GM12865 (cell line): ENCODE measurements around the gene LTB4R.

Experiments used
- DNase-seq: peaks from one replicate; pipeline ENCODE4 v3.0.0; 2010; ENCODE audit warnings: low read depth
- H3K4me3 ChIP-seq: 2 replicates; pipeline ENCODE4 v1.5.1; 2011; ENCODE audit warnings: mild to moderate bottlenecking, low read depth, low read length, control low read depth
- TF ChIP-seq, protein P1 (sequence below): IDR thresholded peaks from 2 replicates; pipeline ENCODE4 v1.5.1; 2011; ENCODE audit warnings: low read length, control low read depth, low read depth, inconsistent platforms; ENCODE audit not compliant: insufficient read depth; ENCODE audit errors: missing control alignments

Gene LTB4R

GRCh38 chr14:24356208-24356607, 44.9 kb downstream of the LTB4R start:
- TF ChIP-seq, protein P1, sequence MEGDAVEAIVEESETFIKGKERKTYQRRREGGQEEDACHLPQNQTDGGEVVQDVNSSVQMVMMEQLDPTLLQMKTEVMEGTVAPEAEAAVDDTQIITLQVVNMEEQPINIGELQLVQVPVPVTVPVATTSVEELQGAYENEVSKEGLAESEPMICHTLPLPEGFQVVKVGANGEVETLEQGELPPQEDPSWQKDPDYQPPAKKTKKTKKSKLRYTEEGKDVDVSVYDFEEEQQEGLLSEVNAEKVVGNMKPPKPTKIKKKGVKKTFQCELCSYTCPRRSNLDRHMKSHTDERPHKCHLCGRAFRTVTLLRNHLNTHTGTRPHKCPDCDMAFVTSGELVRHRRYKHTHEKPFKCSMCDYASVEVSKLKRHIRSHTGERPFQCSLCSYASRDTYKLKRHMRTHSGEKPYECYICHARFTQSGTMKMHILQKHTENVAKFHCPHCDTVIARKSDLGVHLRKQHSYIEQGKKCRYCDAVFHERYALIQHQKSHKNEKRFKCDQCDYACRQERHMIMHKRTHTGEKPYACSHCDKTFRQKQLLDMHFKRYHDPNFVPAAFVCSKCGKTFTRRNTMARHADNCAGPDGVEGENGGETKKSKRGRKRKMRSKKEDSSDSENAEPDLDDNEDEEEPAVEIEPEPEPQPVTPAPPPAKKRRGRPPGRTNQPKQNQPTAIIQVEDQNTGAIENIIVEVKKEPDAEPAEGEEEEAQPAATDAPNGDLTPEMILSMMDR = no peak
- no peak overlapping the region for H3K4me3 ChIP-seq

GRCh38 chr14:24360281-24360680, 49.0 kb downstream of the LTB4R start:
- no peak for DNase-seq
- no peak overlapping the region for H3K4me3 ChIP-seq
- TF ChIP-seq, protein P1 = no peak

More at GRCh38 chr14:24356208-24356607, 44.9 kb downstream of the LTB4R start:
- DNase-seq = no peak

DNA sequence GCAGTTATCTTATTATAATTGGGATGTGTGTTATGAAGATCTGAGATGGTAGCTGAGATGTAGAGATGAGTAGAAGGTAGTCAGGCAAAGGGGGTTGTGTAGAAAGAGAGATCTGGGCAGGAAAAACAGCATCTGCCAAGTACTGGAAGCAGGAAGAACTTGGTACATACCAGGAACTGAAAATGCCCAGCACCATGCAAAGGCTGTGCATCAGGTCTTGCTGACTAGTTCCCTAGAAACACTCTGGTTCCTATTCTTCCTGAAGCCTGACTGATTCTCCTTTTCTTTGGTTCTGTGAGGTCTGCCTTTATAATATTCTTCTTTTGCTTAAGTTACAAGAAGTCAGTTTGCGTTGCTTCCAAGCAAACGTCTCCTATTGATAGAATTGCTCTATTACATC, 50.0 kb downstream of the LTB4R start:
- H3K4me3 ChIP-seq = no peak overlapping the region

DNA sequence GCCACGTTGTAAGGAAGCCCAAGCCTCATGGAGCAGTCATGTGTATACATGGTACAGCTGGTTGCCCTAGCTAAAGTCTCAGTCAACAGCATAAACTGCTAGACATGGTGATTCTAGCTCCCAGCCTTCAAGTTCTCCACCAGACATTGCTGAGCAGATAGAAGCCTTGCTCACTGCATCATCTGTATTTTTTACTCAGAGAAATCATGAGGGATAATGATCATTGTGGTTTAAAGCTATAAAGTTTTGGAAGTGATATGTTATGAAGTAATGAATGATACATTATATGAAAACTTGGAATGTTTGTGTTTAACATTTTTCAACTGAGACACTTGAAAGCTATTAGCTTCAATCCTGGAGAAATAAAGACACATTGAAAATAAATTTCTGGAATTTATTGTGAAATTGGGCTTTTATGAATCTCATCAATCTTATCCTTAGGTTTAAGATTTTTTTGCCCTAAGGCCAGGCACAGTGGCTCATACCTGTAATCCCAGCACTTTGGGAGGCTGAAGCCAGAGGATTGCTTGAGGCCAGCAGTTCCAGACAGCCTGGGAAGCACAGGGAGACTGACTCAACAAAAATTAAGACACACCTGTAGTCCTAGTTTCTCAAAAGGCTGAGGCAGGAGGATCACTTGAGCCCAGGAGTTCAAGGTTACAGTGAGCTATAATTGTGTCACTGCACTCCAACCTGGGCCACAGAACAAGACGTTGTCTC, 51.1 kb downstream of the LTB4R start:
- no peak for DNase-seq

More for the DNA sequence above, 50.0 kb downstream of the LTB4R start:
- TF ChIP-seq, protein P1 = no peak
- no peak for DNase-seq

GRCh38 chr14:24363401-24363800, 52.1 kb downstream of the LTB4R start:
- TF ChIP-seq, protein P1 = no peak
- H3K4me3 ChIP-seq = no peak overlapping the region
- DNase-seq = no peak

More for the DNA sequence above, 51.1 kb downstream of the LTB4R start:
- no peak overlapping the region for H3K4me3 ChIP-seq
- TF ChIP-seq, protein P1 = no peak

DNA sequence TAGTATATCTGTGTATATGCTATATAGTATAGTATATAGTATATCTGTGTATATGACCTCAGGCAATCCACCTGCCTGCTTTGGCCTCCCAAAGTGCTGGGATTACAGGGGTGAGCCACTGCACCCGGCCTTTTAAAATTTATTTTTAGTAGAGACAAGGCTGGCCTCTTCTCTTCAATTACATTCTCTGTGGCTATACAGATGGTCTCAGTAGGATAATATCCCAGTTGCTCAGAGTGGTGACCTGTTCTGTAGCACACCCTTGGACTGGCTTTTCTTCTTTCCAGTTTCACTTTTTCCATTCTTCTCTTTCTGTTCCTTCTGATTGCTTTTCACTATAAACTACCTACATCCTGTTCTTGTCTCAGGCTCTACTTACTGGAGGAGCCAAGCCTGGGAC, 53.5 kb downstream of the LTB4R start:
- H3K4me3 ChIP-seq = no peak overlapping the region

More for the DNA sequence above, 53.5 kb downstream of the LTB4R start:
- TF ChIP-seq, protein P1 = no peak
- DNase-seq = no peak
